ENCODE measurements around the gene RGS17. TPM values are rescaled to one million over a fixed set of nuclear protein-coding genes. Genes with fewer than 3 reads are reported as not detected.

RGS17 gene
- total and polyA plus RNA-seq, 2 of the 13 experiments (the other 11 are each of a cell fraction or from before 2014, with no cell fraction given): 0.04 TPM; not detected in 1

GRCh38 chr6:153003366-153003690, 127.8 kb downstream of the RGS17 start (continued):
- TF ChIP-seq ZNF770 (CRISPR knock-in tag; IDR thresholded peaks at IDR 0.05): 0 out of 2 replicates have a peak, but pooled peaks have one; percentile 18
- no peak for TF ChIP-seq SOX6 (IDR thresholded peaks at IDR 0.05)
- no peak for TF ChIP-seq SOX6 (CRISPR knock-in tag; IDR thresholded peaks at IDR 0.05)
- no peak for TF ChIP-seq ZNF879 (CRISPR knock-in tag; IDR thresholded peaks at IDR 0.05)
- TF ChIP-seq YEATS4 (CRISPR knock-in tag; IDR thresholded peaks at IDR 0.05; ENCODE audit: borderline replicate concordance): no peak
- no peak for TF ChIP-seq ATF6 (CRISPR knock-in tag; conservative IDR thresholded peaks at IDR 0.05)
- TF ChIP-seq FLYWCH1 (CRISPR knock-in tag; IDR thresholded peaks at IDR 0.05): no peak
- no peak for TF ChIP-seq ZNF33A (CRISPR knock-in tag; IDR thresholded peaks at IDR 0.05; ENCODE audit: borderline replicate concordance)

GRCh38 chr6:153002613-153003365, 128.3 kb downstream of the RGS17 start, which contains the start of gene MTRF1L:
Gene MTRF1L, minus strand, starts transcription at chr6:153002709. Its CDS starts 24 bp downstream, at chr6:153002685.
- Histone ChIP-seq H3K9me3 (ENCODE audit: low read length) (no peaks in the 10 kb centered on the region), H3K36me3 (replicated peaks in 1 of 2; ENCODE audit: control insufficient read depth in 1 of 2, insufficient read depth in 2 of 2, low read length in 2 of 2) (no peaks in the 10 kb centered on the region; a peak in 1 of 5 replicates), H3K9ac (ENCODE audit: insufficient read depth, low read depth, low read length) (peak within 1 kb of the TSS; percentile 93), H3K79me2 (ENCODE audit: insufficient read depth, low read length) (peaks cover 45% of the 10 kb centered on the region), H3K4me1 (ENCODE audit: insufficient read depth, low read length) (peaks cover 33% of the 10 kb centered on the region), H3K4me2 (ENCODE audit: low read depth, low read length) (peak within 1 kb of the TSS; percentile 91), H3K27me3 (ENCODE audit: control insufficient read depth in 1 of 2, insufficient read depth in 2 of 2, low read length in 2 of 2) (no peaks in the 10 kb centered on the region; a peak in 2 of 5 replicates), H2AFZ (ENCODE audit: low read length) (peak within 1 kb of the TSS; percentile 85), H4K20me1 (ENCODE audit: insufficient read depth, low read length) (peaks cover 20% of the 10 kb centered on the region), H3K4me3 (replicated peaks in 1 of 3; ENCODE audit: insufficient read depth in 1 of 3, low read depth in 2 of 3, low read length in 3 of 3) (peak within 1 kb of the TSS; percentile 69 to 93 (median 92)), H3K27ac (ENCODE audit: extremely low read length, insufficient read depth, low read length) (peak within 1 kb of the TSS; percentile 88)
- 1% methylated on average over 38 of the region's 52 CpGs for WGBS (ENCODE audit: low lambda C conversion rate)
- intact Hi-C loops (cut with micrococcal nuclease; ENCODE audit: unreplicated experiment) (loop anchor here (1.0 kb wide), 2 partner anchors 21 to 22 kb away; no protein-coding TSS in a partner anchor), in situ Hi-C loops (cut with HindIII; ENCODE audit: extremely low pct_ligation_motif_present, low pct_unique_long_range_greater_than_20kb) (no loop called here)
- DNase-seq (ENCODE audit: low spot score) (peak; percentile 99), FAIRE-seq (peak; percentile 59), ATAC-seq (peak; percentile 97)
- BruUV-seq (replicated peaks): TSS peak; percentile 86
- CTCF ChIA-PET (ENCODE audit: low intra/inter-chr PET ratio, low total read pairs): no interaction called here
- POLR2A ChIA-PET: interaction anchor here (3.2 kb wide), 1 partner anchor 19 kb away, joined by 28 read pairs; the partner anchor contains the start of gene FBXO5
- TF ChIP-seq LBX2 (CRISPR knock-in tag; IDR thresholded peaks at IDR 0.05; ENCODE audit: borderline replicate concordance) (no peak), PAF1 (CRISPR knock-in tag; IDR thresholded peaks at IDR 0.05) (no peak), SYNCRIP (IDR thresholded peaks at IDR 0.05; ENCODE audit: insufficient read depth, low read depth, low read length) (no peak), ZNF362 (CRISPR knock-in tag; IDR thresholded peaks at IDR 0.05; ENCODE audit: borderline replicate concordance) (0 out of 2 replicates have a peak, but pooled peaks have one; percentile 25), ZNF333 (CRISPR knock-in tag; IDR thresholded peaks at IDR 0.05; ENCODE audit: borderline replicate concordance) (0 out of 2 replicates have a peak, but pooled peaks have one; percentile 24), TEAD2 (CRISPR knock-in tag; IDR thresholded peaks at IDR 0.05) (no peak), SOX13 (IDR thresholded peaks at IDR 0.05) (0 out of 2 replicates have a peak, but pooled peaks have one; percentile 9), SOX13 (CRISPR knock-in tag; conservative IDR thresholded peaks at IDR 0.05 in 1 of 2, IDR thresholded peaks at IDR 0.05 in 1 of 2) (peak in 1 of 2 experiments; percentile 42; a peak in 1 of 4 replicates), ZNF75D (CRISPR knock-in tag; IDR thresholded peaks at IDR 0.05; ENCODE audit: borderline replicate concordance) (no peak)
